ENCODE measurements around the gene GUCY1B1. TPM values are rescaled to one million over a fixed set of nuclear protein-coding genes. Genes with fewer than 3 reads are reported as not detected.
"Not testable (repeated sequence)": the region's sequence is repeated elsewhere in the genome, so short reads cannot be mapped to it uniquely, and the experiment has no call there.

The GUCY1B1 gene
- total RNA-seq, 1 donor from 2014 or later = 0.20 TPM

DNA sequence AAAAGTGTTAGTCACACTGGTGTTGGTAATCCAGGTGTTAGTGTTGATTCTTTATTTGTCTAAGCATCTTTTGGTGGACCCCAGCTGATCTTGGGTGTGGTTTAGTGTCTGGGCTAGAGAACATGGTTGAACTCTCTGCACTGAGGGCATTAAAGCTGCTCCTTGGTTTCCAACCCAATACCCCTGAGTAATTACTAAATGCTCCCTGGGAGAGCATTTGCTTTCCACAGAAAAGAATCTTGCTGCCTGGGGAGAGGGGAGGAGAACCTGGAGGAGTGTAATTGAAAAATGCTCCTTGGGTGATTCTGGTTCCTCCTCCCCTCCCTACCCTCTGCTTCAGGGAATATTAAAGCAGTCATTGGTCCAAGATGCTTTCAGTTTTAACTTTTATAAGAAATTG lies 3.1 kb downstream of the GUCY1B1 start:
- DNase-seq (ENCODE audit: low read depth, low spot score) = no peak

DNA sequence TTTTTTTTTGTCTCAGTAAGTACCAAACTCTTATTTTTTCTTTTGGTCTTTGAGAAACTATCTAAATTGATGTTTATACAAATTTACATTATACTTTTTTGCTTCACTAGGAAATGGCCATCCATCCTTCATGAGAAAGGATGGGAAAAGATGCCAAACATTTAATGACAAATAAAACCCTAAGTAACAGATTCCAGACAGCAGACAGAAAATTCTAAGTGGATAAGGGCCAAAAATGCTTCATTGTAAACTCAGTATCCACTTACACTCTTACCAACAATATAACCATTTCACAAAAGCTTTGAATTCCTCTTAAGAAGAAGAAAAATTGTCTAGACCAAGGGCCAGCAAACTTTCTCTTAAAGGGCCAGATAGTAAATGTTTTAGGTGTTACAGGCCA lies 3.5 kb downstream of the GUCY1B1 start:
- DNase-seq (ENCODE audit: low read depth, low spot score) = no peak

- DNase-seq (ENCODE audit: low read depth, low spot score) = no peak
These were observed 4.7 kb downstream of the GUCY1B1 start for GRCh38 chr4:155763551-155763950.

GRCh38 chr4:155765149-155765548 lies 6.3 kb downstream of the GUCY1B1 start:
- DNase-seq (ENCODE audit: low read depth, low spot score) = no peak

- no peak for DNase-seq (ENCODE audit: low read depth, low spot score)
These were observed 7.8 kb downstream of the GUCY1B1 start for GRCh38 chr4:155766622-155767021.

GRCh38 chr4:155768370-155768769 lies 9.5 kb downstream of the GUCY1B1 start:
- no peak for DNase-seq (ENCODE audit: low read depth, low spot score)

- no peak for DNase-seq (ENCODE audit: low read depth, low spot score)
These were observed 10.3 kb downstream of the GUCY1B1 start for GRCh38 chr4:155769090-155769489.

DNA sequence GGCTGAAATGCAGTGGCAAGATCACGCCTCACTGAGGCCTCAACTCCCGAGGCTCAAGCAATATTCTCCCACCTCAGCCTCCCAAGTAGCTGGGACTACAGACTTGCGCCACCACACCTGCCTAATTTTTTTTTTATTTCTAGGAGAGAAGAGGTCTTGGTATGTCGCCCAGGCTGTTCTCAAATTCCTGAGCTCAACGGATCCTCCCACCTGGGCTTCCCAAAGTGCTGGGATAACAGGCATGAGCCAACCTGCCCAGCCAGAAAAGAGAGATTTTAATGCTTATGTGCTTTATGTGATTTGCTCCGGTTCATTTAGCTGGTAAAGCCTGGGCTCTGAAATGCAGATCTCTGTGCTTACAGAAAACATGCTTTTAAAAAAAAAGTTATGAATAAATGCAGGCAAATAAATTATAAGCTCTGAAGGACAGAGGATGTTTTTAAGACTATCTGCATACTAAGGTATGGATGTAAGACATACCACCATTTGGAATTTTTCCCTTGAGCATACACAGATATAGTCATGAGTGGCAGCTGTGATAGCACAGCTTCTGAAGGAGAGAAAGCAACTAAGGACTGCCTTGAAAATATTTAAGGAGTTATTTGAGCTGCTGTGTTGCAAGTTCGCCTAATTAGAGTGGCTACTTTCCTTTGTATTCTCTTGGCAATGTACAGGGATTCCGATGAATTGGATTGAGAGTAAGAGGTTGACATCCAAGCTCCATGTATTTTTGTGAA lies 13.8 kb downstream of the GUCY1B1 start:
- DNase-seq (ENCODE audit: low read depth, low spot score) = no peak

DNA sequence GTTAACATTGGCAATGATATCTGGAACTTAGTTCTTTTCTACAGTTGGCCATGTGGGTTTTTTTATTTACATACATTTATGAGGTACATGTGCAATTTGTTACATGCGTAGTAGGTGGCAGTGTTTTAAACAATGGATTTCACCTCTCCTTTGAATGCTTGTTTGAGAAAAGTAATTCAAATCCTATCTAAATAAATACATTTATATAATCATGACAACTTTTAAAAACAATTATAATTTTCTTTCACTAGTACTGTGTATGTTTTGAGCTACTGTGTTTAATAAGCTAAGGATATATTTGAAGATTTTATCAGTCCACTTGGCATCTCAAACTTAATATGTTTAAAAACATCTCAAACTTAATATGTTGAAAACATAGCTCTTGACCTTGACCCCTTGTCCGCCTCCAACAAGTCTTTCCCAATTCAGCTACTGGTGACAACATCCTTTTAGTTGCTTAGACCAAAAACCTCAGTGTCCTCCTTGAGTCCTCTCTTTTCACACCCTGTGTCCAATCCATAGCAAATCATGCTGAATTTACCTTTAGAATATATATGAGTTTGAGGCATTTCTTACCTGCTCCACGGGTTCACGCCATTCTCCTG lies 14.5 kb downstream of the GUCY1B1 start:
- DNase-seq (ENCODE audit: low read depth, low spot score) = no peak

DNA sequence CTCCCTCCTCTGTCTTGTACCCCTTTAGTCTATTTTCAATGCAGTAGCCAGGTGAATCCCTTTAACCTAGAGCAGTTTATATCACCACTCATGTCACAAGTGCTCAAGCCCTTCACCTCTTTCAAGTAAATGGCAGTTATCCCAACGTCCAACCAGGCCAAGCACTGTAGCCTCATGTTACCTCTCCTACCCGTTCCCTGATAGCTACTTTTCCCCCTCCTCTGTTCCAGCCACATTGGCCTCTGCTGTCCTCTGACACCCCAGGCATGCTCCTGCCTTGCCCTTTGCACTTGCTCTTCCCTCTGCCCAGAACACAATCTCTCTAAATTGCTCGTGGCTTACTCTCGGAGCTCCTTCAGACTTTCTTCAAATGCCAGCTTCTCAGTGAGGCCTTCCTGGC lies 15.2 kb downstream of the GUCY1B1 start:
- no peak for DNase-seq (ENCODE audit: low read depth, low spot score)

GRCh38 chr4:155777971-155778735 lies 19.3 kb downstream of the GUCY1B1 start:
- no peak for DNase-seq (ENCODE audit: low read depth, low spot score)

GRCh38 chr4:155780775-155781174 lies 22.0 kb downstream of the GUCY1B1 start:
- DNase-seq (ENCODE audit: low read depth, low spot score) = no peak

DNA sequence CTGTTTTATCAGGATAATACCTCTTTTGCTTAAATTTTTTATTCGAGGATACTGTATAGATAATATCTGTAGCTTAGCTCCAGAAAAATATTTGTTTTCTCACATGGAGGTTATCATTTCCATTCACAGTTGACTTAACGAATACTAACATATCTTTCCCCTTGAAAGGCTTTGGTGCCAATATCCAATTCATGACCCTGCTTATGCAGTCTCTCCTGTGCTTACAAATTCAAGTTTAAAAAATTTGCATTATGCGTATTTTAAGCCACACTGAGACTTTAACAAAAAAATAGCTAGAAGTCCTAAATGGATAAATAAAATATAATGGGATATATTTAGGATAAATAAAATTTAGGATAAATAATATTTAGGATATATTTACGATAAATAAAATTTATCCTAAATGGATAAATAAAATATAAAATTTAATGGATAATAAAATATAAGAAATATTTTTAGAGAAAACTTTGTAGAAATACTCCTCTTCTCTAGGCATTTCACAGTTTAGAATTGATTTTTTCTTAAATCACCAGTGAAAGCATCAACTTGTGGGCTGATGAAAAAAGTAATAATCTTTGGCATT lies 22.5 kb downstream of the GUCY1B1 start:
- DNase-seq (ENCODE audit: low read depth, low spot score) = no peak

DNA sequence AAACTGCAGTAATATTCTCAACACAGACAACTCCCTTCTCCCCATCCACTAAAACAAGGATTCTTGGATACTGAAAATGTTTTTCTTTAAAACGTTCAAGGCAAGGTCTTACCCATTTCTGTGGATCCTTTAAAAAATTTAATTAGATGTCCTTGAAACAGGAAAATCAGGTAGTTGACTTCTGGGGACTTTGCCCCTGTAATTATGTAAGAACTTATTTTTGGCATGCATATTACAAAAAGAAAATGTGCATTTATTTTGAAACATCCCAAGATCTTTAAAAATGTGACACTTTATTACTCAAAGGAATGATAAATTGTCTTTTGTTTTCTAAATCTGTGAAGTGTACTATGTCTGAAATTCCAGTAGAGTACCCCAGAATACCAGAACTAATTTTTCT lies 25.8 kb downstream of the GUCY1B1 start:
- DNase-seq (ENCODE audit: low read depth, low spot score) = no peak

GRCh38 chr4:155785828-155786227 lies 27.0 kb downstream of the GUCY1B1 start:
- DNase-seq (ENCODE audit: low read depth, low spot score) = no peak

DNA sequence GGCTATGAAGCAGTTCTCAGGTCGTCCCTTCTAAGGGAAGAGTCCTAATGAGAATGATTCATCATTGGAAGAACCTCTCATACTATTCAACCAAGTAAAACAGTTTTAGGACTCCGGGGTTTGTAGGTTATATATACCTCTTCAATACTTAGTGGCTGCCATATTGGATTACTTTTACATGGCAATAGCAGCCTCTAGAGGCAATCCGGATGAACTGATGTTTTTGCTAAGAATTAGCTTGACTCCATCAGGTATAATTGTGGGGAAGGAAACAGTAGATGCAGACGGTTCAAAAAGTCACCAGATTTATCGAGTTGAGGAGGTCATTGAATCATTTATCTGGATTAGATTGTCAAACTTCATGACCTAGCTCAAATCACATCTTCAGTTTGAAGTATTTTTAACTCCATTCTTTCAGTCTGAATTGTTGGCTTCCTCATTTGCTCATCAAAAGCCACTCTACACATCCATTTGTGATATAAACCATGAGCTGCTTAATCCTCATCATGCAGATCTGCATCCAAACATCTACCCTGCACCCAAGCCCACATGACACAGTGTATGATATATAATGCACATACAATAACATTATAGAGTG lies 28.4 kb downstream of the GUCY1B1 start:
- DNase-seq (ENCODE audit: low read depth, low spot score) = no peak

DNA sequence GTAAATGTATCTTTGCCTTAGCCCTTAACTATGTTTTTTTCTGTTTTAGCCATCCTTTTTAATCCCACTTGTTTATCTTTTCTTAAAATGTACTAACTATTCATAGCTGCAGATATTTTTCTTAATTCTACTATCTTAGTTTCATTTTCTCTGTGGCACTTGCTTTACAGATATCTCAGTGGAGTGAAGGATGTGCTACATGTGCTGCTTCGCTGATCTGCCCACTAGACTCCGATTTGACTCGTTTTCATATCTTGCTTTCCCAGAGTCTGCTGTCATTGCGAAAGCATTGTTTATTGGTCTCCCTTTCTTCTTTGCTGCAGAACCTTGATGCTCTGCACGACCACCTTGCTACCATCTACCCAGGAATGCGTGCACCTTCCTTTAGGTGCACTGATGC lies 30.6 kb downstream of the GUCY1B1 start:
- DNase-seq (ENCODE audit: low read depth, low spot score) = no peak

GRCh38 chr4:155789982-155790381 lies 31.2 kb downstream of the GUCY1B1 start:
- DNase-seq (ENCODE audit: low read depth, low spot score) = no peak

DNA sequence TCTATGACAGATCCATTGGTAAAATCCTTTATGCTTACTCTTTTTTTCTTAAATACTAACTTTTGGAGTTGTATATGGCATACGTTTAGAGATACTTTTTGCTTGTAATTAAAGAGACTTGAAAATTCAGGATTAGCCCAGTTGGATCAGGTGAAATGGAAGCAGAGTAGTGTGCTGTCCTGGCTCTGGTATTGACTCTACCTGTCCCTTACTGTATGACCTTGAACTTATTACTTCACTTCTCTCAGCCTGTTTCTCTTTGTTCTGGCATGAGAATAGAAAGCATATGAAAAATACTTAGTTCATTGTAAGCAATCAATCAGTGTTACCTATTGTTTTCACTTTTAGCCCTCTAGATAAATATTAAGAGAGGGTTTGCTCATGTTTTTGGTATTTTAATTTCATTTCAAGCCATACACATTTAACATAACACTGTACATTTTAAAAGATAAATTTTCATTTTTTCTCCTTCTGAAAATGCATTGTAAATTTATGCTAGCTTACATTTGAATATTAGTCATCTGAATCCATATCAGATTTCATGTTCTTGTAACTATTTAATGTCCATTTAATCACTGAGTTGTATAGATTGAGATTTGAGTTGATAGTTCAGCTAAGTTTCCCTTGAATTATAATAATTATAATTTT lies 35.9 kb downstream of the GUCY1B1 start:
- DNase-seq (ENCODE audit: low read depth, low spot score) = no peak

GRCh38 chr4:155795991-155796390 lies 37.2 kb downstream of the GUCY1B1 start:
- DNase-seq (ENCODE audit: low read depth, low spot score) = no peak

GRCh38 chr4:155797581-155797980 lies 38.8 kb downstream of the GUCY1B1 start:
- not testable (repeated sequence) for DNase-seq (ENCODE audit: low read depth, low spot score)
